HG03432 (cell line): ENCODE measurements around the gene BRF1.
"Not testable (repeated sequence)": the region's sequence is repeated elsewhere in the genome, so short reads cannot be mapped to it uniquely, and the experiment has no call there.

Experiments
- ATAC-seq: cut with Tn5 transposase; IDR thresholded peaks from one replicate; pipeline ENCODE4 v1.9.1; 2021; ENCODE audit warnings: mild to moderate bottlenecking, moderate library complexity; ENCODE audit not compliant: unreplicated experiment

Gene BRF1

GRCh38 chr14:105300542-105301102 lies at the start of gene BRF1:
BRF1 (minus strand) TSS chr14:105301001; CDS start chr14:105300629, 372 bp downstream.
- ATAC-seq = peak; percentile 88

- ATAC-seq = no peak
Measured at GRCh38 chr14:105349992-105350391, 49.2 kb upstream of the BRF1 start.

- no peak for ATAC-seq
Measured at GRCh38 chr14:105348945-105349699, 48.3 kb upstream of the BRF1 start.

- ATAC-seq = no peak
Measured at GRCh38 chr14:105348169-105348944, 47.6 kb upstream of the BRF1 start.

GRCh38 chr14:105347587-105347968 lies 46.8 kb upstream of the BRF1 start:
- no peak for ATAC-seq

- ATAC-seq = no peak
Measured at GRCh38 chr14:105346876-105347586, 46.2 kb upstream of the BRF1 start.

- no peak for ATAC-seq
Measured at GRCh38 chr14:105346200-105346533, 45.4 kb upstream of the BRF1 start.

- ATAC-seq = no peak
Measured at GRCh38 chr14:105343194-105343593, 42.4 kb upstream of the BRF1 start.

GRCh38 chr14:105340821-105341733 lies 40.3 kb upstream of the BRF1 start:
- no peak for ATAC-seq

GRCh38 chr14:105337966-105338741 lies 37.4 kb upstream of the BRF1 start:
- no peak for ATAC-seq

GRCh38 chr14:105337433-105337832 lies 36.6 kb upstream of the BRF1 start:
- no peak for ATAC-seq

GRCh38 chr14:105336477-105337287 lies 35.9 kb upstream of the BRF1 start:
- no peak for ATAC-seq

- no peak for ATAC-seq
Measured at GRCh38 chr14:105335735-105336476, 35.1 kb upstream of the BRF1 start.

GRCh38 chr14:105335231-105335542 lies 34.4 kb upstream of the BRF1 start:
- ATAC-seq = not testable (repeated sequence)

GRCh38 chr14:105334383-105335230 lies 33.8 kb upstream of the BRF1 start:
- ATAC-seq = no peak

- ATAC-seq = no peak
Measured at GRCh38 chr14:105333613-105334364, 33.0 kb upstream of the BRF1 start.
